Breast epithelium (tissue), 4 donors: ENCODE results near the gene NACC2. TPM values are rescaled to one million over a fixed set of nuclear protein-coding genes. Genes with fewer than 3 reads are reported as not detected.

Experiments
- DNase-seq, 2 donors: peaks; one replicate each; pipeline ENCODE4 v3.0.0-alpha.2; 2019; ENCODE audit warnings: low spot score in 2 of 2
- H3K27ac ChIP-seq, 2 donors: fragments of 200-600 bp; sonication (generic) in 1 of 2; one replicate each; pipeline ENCODE4 v1.5.1; 2016 to 2019; ENCODE audit warnings: mild to moderate bottlenecking in 1 of 2
- H3K27me3 ChIP-seq, 2 donors: fragments of 200-600 bp; sonication (generic) in 1 of 2; one replicate each; pipeline versions ENCODE4 v1.5.1 to v1.6.0; 2017 to 2019; ENCODE audit warnings: control low read depth in 1 of 2, mild to moderate bottlenecking in 1 of 2
- H3K36me3 ChIP-seq: fragments of 200-600 bp; one replicate; pipeline ENCODE4 v1.5.1; 2019
- H3K4me1 ChIP-seq, 2 donors: fragments of 200-600 bp; sonication (generic); one replicate each; pipeline ENCODE4 v1.5.1; 2016 to 2019; ENCODE audit warnings: control low read depth in 1 of 2
- H3K4me3 ChIP-seq, 3 donors: fragments of 200-600 bp; sonication (generic); 1 replicate in 2 of 3; 2 replicates in 1 of 3; pipeline ENCODE4 v1.5.1; 2016 to 2019; ENCODE audit warnings: mild to moderate bottlenecking in 3 of 3, moderate library complexity in 2 of 3
- H3K9me3 ChIP-seq, 2 donors: fragments of 200-600 bp; sonication (generic) in 1 of 2; one replicate each; pipeline ENCODE4 v1.5.1; 2016 to 2019; ENCODE audit warnings: control low read depth in 1 of 2
- POLR2A ChIP-seq: fragments of 450-650 bp; IDR thresholded peaks from one replicate; pipeline ENCODE4 v1.6.1; 2016; ENCODE audit warnings: antibody characterized with exemption, mild to moderate bottlenecking, moderate library complexity
- POLR2AphosphoS5 ChIP-seq, 3 donors: sonication (generic); formaldehyde crosslinking; IDR thresholded peaks; one replicate each; pipeline ENCODE4 v1.6.1; 2017; ENCODE audit warnings: antibody characterized with exemption in 3 of 3
- intact Hi-C: fragments of 100-400 bp; cut with DNase I; formaldehyde crosslinking; loops from one replicate; pipeline ENCODE4 v1.15.1; 2023; ENCODE audit warnings: low total_unique reads
- total RNA-seq, 3 donors: library from RNA; depleted of rRNA; stranded (reverse); fragments of >200 nt; gene quantifications; one replicate each; pipeline ENCODE4 v1.1.0, GENCODE V29; 2016
- TF ChIP-seq, protein P1 (sequence below), 3 donors: fragments of 450-650 bp; IDR thresholded peaks; one replicate each; pipeline ENCODE4 v1.5.1; 2016 to 2017; ENCODE audit warnings: antibody characterized with exemption in 3 of 3, mild to moderate bottlenecking in 3 of 3, moderate library complexity in 3 of 3

The NACC2 gene
- total RNA-seq, 3 donors from 2014 or later = 14.0 to 24.2 (median 19.3) TPM

DNA sequence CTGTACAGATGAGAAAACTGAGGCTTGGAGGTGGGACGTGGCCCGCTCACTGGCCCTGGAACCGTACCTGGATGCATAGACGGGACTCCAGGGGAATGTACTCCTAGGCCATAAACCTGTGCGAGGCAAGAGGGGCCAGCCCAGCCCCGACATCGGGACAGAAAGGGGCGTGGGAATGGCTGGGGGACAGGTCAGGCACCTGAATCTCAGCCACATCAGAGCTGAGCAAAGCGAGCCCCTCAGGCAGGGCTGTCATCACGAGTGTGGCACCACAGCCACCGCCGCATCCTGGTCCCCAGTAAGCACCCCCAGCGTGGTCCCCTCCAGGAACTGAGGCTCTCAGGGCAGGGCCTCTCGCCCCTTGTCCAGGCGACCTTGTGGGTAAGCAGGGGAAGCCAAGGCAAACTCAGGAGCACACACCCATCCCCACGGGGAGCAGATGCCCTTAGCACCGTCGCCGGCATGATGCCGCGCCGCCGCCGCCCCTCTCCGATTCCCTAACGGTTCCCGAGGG, 16.5 kb downstream of the NACC2 start:
- Histone ChIP-seq H3K4me3 (no peak overlapping the region), H3K27me3 (no peaks in the 10 kb centered on the region), H3K27ac (no peak overlapping the region), H3K36me3 (no peaks in the 10 kb centered on the region), H3K4me1 (peaks cover 10 to 15% of the 10 kb centered on the region in 2 donors), H3K9me3 (no peaks in the 10 kb centered on the region)
- DNase-seq = no peak
- intact Hi-C loops = no loop called here
- TF ChIP-seq POLR2A (no peak), POLR2AphosphoS5 (IDR thresholded peaks at IDR 0.05) (no peak)
- TF ChIP-seq, protein P1, sequence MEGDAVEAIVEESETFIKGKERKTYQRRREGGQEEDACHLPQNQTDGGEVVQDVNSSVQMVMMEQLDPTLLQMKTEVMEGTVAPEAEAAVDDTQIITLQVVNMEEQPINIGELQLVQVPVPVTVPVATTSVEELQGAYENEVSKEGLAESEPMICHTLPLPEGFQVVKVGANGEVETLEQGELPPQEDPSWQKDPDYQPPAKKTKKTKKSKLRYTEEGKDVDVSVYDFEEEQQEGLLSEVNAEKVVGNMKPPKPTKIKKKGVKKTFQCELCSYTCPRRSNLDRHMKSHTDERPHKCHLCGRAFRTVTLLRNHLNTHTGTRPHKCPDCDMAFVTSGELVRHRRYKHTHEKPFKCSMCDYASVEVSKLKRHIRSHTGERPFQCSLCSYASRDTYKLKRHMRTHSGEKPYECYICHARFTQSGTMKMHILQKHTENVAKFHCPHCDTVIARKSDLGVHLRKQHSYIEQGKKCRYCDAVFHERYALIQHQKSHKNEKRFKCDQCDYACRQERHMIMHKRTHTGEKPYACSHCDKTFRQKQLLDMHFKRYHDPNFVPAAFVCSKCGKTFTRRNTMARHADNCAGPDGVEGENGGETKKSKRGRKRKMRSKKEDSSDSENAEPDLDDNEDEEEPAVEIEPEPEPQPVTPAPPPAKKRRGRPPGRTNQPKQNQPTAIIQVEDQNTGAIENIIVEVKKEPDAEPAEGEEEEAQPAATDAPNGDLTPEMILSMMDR (IDR thresholded peaks at IDR 0.05) = no peak

DNA sequence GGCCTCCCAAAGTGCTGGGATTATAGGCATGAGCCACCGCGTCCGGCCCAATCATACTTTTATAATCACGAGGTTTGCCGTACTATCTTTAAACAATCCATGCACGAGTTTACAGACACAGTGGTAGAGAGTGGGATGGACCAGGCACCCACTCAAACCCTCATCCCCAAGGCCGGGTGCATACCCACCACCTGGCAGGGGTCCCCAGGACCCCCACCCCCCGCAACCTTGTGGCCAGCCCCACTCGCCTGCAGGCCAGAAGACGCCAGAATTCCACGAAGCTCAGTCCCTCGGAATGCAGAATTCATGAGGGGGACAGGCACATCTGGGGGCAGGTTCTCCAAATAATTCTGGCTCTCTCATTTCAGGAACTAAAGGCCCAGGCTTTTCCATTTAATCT, 17.1 kb downstream of the NACC2 start:
- DNase-seq = no peak
- no peak overlapping the region for H3K4me3 ChIP-seq
- intact Hi-C loops = no loop called here
- no peaks in the 10 kb centered on the region for H3K36me3 ChIP-seq
- peaks cover 10 to 15% of the 10 kb centered on the region in 2 donors for H3K4me1 ChIP-seq
- no peak overlapping the region for H3K27ac ChIP-seq
- no peaks in the 10 kb centered on the region for H3K9me3 ChIP-seq
- H3K27me3 ChIP-seq = no peaks in the 10 kb centered on the region
- TF ChIP-seq POLR2A (no peak), POLR2AphosphoS5 (IDR thresholded peaks at IDR 0.05) (no peak)
- TF ChIP-seq, protein P1 (IDR thresholded peaks at IDR 0.05) = no peak

DNA sequence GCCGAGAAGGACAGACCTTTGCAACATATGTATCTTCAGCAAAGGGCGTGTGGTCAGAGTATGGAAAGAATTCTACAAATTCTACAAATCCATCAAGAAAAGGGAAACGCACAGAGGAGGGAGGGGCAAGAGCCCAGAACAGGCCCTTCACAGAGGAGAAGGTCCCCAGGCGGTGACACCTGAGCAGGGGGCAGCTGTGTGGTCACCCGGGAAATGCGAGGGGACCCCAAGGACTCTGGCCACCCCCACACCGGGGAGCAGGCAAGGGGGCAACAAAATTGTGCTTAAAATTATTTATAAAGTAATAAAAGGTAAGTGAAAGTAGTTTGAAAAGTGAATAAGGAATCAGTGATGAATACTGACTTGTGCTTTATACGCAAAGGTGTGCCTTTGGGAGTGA, 17.6 kb downstream of the NACC2 start:
- TF ChIP-seq, protein P1 (IDR thresholded peaks at IDR 0.05) = no peak
- TF ChIP-seq POLR2A = no peak
- TF ChIP-seq POLR2AphosphoS5 (IDR thresholded peaks at IDR 0.05) = no peak
- no peak for DNase-seq
- no peaks in the 10 kb centered on the region for H3K27me3 ChIP-seq
- no peak overlapping the region for H3K27ac ChIP-seq
- H3K36me3 ChIP-seq = no peaks in the 10 kb centered on the region
- H3K9me3 ChIP-seq = no peaks in the 10 kb centered on the region
- peaks cover 10 to 15% of the 10 kb centered on the region in 2 donors for H3K4me1 ChIP-seq
- intact Hi-C loops = no loop called here
- H3K4me3 ChIP-seq = no peak overlapping the region

DNA sequence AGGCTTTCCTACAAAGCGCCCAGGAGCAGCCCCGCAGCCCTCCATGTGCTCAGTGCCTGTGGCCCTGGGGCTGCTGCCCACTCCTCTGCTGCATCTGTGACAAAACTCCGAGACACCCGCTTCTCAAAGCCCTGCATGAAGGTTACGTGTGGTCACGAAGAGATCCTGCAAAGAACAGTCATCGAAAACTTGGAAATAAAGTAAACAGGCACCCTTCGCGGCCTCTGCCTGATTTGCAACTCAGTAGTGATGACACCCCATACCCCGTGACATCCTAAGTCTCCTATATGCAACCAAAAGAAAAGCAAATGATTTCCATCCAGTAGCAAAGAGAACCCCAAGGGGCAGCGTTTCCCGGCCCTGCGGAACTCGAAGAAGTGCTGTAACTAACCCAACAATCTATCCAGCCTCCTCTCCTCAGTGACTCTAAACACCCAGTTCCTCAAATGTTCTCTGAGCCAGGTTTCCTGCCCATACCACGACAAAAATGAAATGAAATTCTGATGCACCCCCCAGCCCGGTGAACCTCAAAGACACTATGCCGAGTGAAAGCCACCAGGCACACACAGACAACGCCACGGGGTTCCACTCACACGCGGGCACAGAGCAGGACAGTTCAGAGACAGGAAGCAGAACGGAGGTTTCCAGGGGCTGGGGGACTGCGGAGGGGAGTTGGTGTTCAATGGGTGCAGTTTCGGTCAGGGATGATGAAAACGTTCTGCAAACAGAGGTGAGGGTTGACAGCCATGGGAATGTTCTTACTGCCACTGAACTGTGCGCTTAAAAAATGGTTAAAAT, 19.0 kb downstream of the NACC2 start:
- H3K27me3 ChIP-seq = no peaks in the 10 kb centered on the region
- H3K4me1 ChIP-seq = peaks cover 6 to 9% of the 10 kb centered on the region in 2 donors
- TF ChIP-seq POLR2A (no peak), POLR2AphosphoS5 (IDR thresholded peaks at IDR 0.05) (no peak)
- TF ChIP-seq, protein P1 (IDR thresholded peaks at IDR 0.05) = no peak
- H3K9me3 ChIP-seq = no peaks in the 10 kb centered on the region
- H3K36me3 ChIP-seq = no peaks in the 10 kb centered on the region
- no peak for DNase-seq
- no peak overlapping the region for H3K27ac ChIP-seq
- H3K4me3 ChIP-seq = no peak overlapping the region
- intact Hi-C loops = no loop called here

DNA sequence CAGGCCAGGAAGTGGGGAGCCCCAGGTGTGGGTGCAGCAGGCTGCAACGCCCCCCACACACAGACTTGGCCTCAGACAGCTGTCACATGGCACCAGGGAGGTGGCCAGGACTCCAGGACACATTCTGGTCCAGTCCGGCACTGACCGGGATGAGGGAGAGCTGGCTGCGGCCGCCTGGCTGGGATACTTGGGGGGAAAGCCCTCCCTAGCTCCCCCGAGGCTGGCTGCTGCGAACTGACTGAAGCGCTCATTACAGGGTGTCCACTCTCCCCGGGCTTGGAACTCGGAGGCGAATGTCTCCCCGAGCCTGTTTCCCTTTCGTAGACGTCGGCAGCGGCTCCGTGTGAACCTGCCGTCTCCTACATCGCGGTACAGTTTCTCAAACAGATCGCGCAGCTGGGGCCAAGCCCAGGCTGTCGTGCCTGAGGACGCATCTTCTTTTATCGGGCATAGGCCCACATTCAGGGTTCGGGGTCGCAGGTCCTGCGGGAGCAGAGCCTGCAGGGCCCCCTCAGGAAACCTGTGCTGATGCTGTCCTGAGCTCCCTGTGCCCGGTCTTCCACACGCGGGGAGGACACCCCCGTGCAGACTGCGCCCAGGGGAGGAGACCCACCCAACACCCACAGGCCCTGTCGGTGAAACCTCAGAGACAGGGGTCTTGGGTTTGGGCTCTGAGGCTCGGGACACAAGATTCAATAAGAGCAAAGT, 19.8 kb downstream of the NACC2 start:
- DNase-seq = no peak
- intact Hi-C loops = no loop called here
- H3K9me3 ChIP-seq = no peaks in the 10 kb centered on the region
- no peaks in the 10 kb centered on the region for H3K36me3 ChIP-seq
- H3K4me3 ChIP-seq = no peak overlapping the region
- no peak for TF ChIP-seq POLR2AphosphoS5 (IDR thresholded peaks at IDR 0.05)
- no peak for TF ChIP-seq POLR2A
- TF ChIP-seq, protein P1 (IDR thresholded peaks at IDR 0.05) = no peak
- H3K4me1 ChIP-seq = peaks cover 6 to 9% of the 10 kb centered on the region in 2 donors
- H3K27me3 ChIP-seq = no peaks in the 10 kb centered on the region
- H3K27ac ChIP-seq = no peak overlapping the region
